Cardiac fibroblast (primary cell): ENCODE measurements around the gene PCARE.
"Not testable (repeated sequence)": the region's sequence is repeated elsewhere in the genome, so short reads cannot be mapped to it uniquely, and the experiment has no call there.

ENCODE experiments used
- DNase-seq, 2 donors: peaks; one replicate each; pipeline versions ENCODE4 v3.0.0 to v3.0.0-alpha.2; 2010; ENCODE audit warnings: low read depth in 2 of 2
- H3K4me3 ChIP-seq, 2 donors: replicated peaks in 1 of 2; 1 replicate in 1 of 2; 2 replicates in 1 of 2; pipeline ENCODE4 v1.5.1; 2011; ENCODE audit warnings: low read depth in 2 of 2, low read length in 2 of 2, mild to moderate bottlenecking in 2 of 2, moderate library complexity in 1 of 2
- CTCF ChIP-seq: IDR thresholded peaks from one replicate; pipeline ENCODE4 v1.5.1; 2011; ENCODE audit warnings: low read depth, mild to moderate bottlenecking, low read length, inconsistent platforms

Gene PCARE

GRCh38 chr2:29100564-29100963 lies 26.2 kb upstream of the PCARE start:
- no peak for DNase-seq
- H3K4me3 ChIP-seq: no peak overlapping the region
- TF ChIP-seq CTCF: no peak

DNA sequence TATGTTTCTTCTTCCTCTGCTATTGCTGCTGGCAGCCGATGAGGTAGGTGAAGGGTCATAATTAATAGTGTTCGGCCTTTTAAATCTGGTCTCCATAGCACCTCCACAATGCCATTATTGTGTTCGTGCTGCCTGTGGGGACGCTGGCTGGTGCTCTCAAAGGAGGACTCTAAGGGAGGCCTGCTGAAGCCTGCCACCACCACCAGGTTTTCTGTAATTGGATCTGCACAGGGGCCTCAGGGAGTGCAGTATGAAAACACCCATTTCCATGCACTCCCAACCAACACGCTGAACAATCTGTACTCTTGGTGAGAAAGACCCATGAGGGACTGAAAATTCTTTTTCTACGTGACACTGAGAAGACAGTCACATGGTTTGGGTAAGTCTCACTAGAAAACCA lies 23.2 kb upstream of the PCARE start:
- DNase-seq: no peak
- no peak overlapping the region for H3K4me3 ChIP-seq
- no peak for TF ChIP-seq CTCF

- no peak for TF ChIP-seq CTCF
- DNase-seq: no peak
- no peak overlapping the region for H3K4me3 ChIP-seq
These were observed 22.6 kb upstream of the PCARE start for GRCh38 chr2:29096969-29097368.

DNA sequence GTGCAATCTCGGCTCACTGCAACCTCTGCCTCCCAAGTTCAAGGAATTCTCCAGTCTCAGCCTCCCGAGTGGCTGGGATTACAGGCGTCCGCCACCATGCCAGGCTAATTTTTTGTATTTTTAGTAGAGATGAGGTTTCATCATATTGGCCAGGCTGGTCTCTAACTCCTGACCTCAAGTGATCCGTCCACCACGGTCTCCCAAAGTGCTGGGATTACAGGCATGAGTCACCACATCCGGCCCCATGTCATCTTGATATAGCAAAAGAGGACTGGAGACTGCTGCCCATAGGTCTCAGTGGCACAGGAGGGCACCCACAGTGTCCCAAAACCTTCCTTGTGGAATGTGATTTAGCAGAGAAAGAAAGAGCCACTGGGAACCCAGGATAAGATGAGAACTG lies 16.0 kb upstream of the PCARE start:
- DNase-seq: peak in 1 of 2 donors; percentile 33
- not testable (repeated sequence) for H3K4me3 ChIP-seq

DNA sequence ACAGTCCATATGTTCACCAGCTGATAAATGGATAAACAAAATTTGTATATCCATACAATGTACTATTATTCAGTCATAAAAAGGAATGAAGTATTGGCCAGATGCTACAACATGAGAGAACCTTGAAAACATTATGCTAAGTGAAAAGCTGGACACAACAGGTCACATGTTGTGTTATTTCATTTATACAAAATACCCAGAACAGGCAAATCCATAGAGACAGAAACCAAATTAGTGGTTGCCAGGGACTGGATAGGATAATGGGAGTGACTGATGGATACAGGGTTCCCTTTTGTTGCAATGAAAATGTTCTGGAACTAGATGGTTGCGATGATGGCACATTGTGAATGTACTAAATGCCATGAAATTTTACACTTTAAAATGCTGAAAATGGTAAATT lies 10.2 kb upstream of the PCARE start:
- no peak for DNase-seq
- no peak overlapping the region for H3K4me3 ChIP-seq
- TF ChIP-seq CTCF: no peak

- no peak for TF ChIP-seq CTCF
These were observed 8.6 kb upstream of the PCARE start for GRCh38 chr2:29082804-29083495.

DNA sequence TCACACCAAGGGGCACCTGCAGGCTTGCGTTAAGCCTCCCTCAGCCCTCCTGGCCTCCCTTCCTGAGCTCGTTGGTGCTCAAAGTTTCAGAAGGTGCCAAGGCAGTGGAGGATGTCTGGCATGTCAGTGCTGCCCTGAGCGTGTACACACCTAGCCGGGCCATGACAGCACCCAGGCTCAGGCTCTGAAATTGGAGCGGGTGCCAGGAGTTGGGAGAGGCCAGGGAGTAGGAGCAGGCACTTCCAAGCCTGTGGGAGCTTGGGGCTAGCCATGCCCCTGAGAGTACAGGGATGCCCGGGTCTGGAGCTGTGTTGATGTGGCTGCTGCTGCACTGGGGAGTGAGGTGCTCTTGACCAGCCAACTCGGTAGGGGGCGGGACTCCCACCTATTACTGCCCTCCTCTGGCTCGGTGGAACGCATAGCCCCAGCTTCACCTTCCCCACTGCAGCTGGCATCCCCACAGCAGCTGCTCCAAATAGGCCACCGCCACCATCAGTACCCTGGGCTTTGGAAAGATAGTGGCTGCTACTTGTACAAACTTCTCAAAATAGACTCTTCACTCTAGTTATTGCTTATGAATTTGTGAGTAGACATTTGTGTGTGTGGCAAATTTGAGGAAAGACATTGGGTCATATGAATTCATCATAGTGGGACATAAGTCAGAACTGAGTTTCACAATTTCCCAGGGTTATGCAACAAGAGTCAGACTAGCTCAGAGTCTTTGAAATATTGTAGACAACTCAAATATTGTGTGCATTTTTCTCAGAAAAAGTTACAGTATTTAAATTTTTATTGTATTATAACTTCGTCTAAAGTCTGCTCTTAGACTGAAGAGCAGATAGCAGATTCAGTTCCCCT lies 6.8 kb upstream of the PCARE start:
- DNase-seq: peak; percentile 46 to 77
- H3K4me3 ChIP-seq: no peak overlapping the region
- TF ChIP-seq CTCF: no peak

More at GRCh38 chr2:29082804-29083495, 8.6 kb upstream of the PCARE start:
- DNase-seq: no peak
- H3K4me3 ChIP-seq: no peak overlapping the region
